Esophagus muscularis mucosa (tissue), 4 donors: Measurements from ENCODE around the gene HS3ST4.

Experiments
- CTCF ChIP-seq, 3 experiments: fragments of 200-600 bp in 2 of 3; fragments of 450-650 bp in 1 of 3; sonication (generic) in 2 of 3; IDR thresholded peaks; one replicate each; pipeline ENCODE4 v1.5.1; 2017 to 2019; ENCODE audit warnings: antibody characterized with exemption in 3 of 3, mild to moderate bottlenecking in 2 of 3, moderate library complexity in 1 of 3
- EP300 ChIP-seq: sonication (generic); formaldehyde crosslinking; IDR thresholded peaks from one replicate; pipeline ENCODE4 v1.6.1; 2017; ENCODE audit warnings: antibody characterized with exemption
- POLR2A ChIP-seq: fragments of 450-650 bp; IDR thresholded peaks from one replicate; pipeline ENCODE4 v1.6.1; 2017; ENCODE audit warnings: antibody characterized with exemption, moderate library complexity, mild to moderate bottlenecking, low read depth
- POLR2AphosphoS5 ChIP-seq, 2 donors: sonication (generic); formaldehyde crosslinking; IDR thresholded peaks; one replicate each; pipeline ENCODE4 v1.6.1; 2017; ENCODE audit warnings: antibody characterized with exemption in 2 of 2

- TF ChIP-seq POLR2AphosphoS5 (IDR thresholded peaks at IDR 0.05) = no peak
- no peak for TF ChIP-seq POLR2A
- no peak for TF ChIP-seq EP300
- TF ChIP-seq CTCF (IDR thresholded peaks at IDR 0.05) = no peak
These were observed 359.3 kb downstream of the HS3ST4 start for GRCh38 chr16:26051063-26051462.
